Measurements from ENCODE around the gene PDE10A.

GRCh38 chr6:165678904-165679303 is 15.9 kb upstream of the PDE10A start:
- TF ChIP-seq ZFP36L1 (CRISPR knock-in tag; IDR thresholded peaks at IDR 0.05) (no peak), CTCF (CRISPR knock-in tag; IDR thresholded peaks at IDR 0.05) (no peak), HMG20A (CRISPR knock-in tag; IDR thresholded peaks at IDR 0.05; ENCODE audit: borderline replicate concordance) (no peak), ADNP (CRISPR knock-in tag; IDR thresholded peaks at IDR 0.05) (no peak), POLR2AphosphoS5 (IDR thresholded peaks at IDR 0.05; ENCODE audit: low read depth, low read length) (no peak), CBFB (CRISPR knock-in tag; IDR thresholded peaks at IDR 0.05) (no peak)

Data from HepG2 (cell line).